HG02981 (cell line): ENCODE data around the gene PEX10.
A peak's percentile ranks its signal among the peaks of the same experiment; 100 is the strongest.

ENCODE experiments used
- ATAC-seq: cut with Tn5 transposase; IDR thresholded peaks from one replicate; pipeline ENCODE4 v1.9.1; 2021; ENCODE audit warnings: mild to moderate bottlenecking, moderate library complexity; ENCODE audit not compliant: unreplicated experiment

Gene PEX10

DNA sequence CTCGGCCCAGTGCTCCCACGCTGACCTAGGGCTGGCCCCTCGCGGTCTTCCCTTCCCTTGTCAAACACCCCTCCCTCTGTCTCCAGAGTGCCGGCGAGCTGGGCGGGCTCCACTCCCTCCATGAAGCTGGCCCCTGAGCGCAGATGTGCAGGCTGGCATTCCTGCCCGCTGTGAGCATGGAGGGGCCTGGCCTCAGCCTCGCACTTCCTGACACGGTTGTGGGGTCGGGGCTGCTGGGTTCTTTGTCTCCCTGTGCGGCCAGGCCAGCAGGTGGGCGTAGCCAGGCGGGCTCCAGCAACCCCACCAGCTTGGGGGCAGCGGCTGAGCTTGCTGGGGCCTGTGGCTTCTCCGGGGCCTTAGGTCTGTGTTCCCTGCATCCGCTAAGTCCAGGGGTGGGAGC, 14.2 kb upstream of the PEX10 start:
- ATAC-seq = no peak

DNA sequence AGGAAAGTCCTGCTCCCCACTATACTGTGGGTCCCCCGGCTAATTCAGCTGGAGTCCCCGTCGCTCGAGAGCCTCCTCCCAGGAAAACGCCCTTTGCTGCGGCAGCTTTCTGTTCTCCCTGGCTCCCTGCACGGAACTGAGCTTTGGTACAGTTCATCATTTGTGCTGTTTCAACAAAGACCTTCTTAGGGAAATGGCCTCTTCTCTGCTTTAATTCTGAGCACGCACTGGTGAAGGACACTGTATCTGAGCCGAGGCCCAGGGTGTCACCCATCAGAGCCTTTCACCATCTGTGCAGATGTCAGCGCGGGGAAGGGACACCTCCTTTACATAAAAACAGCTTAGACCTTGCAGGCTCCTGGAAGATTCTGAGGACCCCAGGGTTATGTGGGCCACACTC, 13.5 kb upstream of the PEX10 start:
- no peak for ATAC-seq

DNA sequence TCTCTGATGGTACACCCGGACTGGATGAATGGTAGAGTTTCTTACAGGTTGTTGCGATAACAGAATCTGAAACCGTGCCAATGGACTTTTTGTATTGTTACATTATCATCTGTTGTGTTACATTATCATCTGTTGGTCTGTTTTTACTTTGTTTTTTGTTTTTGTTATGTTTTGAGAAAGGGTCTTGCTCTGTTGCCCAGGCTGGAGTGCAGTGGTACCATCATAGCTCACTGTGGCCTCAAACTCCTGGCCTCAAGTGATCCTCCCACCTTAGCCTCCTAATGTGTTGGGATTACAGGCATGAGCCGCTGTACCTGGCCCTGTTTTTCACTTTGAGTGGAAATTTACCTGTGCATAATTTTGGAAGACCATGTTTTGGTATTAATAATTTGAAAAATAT, 10.2 kb upstream of the PEX10 start:
- no peak for ATAC-seq

DNA sequence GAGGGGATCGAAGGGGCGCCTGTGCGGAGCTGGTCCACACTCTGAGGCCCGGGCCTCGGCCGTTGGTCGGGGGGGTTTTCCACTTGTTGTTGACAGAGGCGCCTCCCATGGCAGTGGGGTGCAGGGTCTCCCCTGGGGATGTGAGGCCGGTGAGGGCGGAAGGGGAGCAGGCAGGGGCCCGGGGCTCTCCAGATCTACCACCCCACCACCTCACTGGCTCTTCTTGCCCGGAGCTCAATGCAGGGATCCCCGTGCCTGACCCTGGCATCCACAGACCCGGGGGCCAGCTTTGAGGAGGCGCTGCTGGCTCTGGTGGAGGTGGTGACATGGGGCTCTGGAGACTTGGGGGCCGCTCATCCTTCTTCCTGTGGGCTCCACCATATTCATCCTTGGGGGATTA, 7.1 kb upstream of the PEX10 start:
- no peak for ATAC-seq

DNA sequence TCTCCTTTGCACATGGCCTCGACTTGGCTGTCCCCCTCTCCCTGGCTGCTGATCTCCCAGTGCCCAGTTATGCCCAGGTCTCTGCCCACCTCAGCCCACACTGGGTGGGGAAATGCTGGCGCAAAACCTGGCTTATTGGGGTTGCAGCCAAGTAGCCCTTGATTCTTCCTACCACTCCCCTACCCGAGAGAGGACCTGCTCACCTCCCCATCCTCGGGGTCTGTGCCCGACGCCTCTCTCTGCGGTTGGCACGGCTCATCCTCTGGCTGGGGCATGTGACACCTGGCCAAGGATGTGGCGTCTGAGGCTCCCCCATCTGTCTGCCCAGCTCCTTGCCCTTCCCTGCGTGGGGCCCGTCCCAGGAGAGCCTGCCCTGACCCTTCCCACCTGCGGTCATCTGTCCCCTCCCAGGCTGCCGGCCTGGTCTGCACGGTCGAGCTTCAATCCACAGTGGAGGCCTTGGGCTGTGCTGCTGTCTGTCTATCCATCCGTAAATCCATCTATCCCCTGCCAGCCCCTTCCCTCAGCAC, 6.5 kb upstream of the PEX10 start:
- ATAC-seq = no peak

DNA sequence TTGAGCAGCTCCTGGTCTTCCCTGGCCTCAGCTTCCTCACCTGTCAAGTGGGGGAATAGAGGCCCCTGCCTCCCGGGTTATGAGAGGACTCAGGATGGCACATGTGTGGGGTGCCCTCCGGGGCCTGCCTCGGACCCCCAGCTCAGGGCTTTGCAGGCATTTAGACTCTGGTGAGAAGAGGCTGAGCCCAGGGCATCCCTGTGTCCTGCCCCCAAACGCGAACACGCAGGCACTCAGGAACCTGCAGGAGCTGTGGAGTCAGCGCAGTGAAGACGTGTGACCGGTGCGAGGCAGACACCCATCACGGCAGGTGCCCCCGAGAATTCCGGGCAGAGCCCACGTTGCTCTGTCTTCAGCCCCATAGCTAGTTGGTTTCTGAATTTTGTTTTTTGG, 5.5 kb upstream of the PEX10 start:
- ATAC-seq = no peak

DNA sequence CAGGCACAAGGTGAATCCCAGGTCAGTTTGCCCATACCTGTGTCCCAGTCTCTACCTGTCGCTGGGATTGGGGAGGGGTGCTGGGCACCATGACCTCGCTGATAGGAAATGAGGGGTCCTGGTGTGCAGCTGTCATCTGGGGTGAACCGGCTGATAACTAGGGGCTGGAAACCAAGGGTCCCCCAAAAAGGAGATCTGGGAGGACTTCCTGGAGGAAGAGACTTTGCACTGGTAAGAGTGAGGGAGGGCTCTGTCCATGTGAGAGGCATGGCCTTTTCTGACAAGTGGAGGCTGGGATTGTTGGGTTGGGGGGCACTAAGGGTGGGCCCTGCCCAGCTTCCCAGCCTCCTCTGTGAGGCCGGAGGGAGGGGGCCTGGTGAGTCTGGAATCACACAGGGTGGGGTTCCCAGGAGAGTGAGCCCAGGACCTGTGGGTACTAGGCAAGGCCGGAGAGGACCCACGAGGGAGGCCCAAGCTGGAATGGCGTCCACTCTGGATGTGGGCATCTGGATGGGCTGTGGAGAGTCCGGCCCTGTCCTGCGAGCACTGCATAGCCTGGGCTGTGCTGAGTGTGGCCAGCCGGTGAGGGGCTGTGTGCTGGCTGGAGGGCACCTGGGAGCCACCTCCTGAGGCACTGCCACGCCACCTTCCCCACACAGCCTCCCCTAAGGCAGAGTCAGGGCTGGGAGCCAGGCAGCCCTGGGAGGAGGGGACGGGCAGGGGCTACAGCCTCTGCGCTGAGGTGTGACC, 4.9 kb upstream of the PEX10 start:
- no peak for ATAC-seq

DNA sequence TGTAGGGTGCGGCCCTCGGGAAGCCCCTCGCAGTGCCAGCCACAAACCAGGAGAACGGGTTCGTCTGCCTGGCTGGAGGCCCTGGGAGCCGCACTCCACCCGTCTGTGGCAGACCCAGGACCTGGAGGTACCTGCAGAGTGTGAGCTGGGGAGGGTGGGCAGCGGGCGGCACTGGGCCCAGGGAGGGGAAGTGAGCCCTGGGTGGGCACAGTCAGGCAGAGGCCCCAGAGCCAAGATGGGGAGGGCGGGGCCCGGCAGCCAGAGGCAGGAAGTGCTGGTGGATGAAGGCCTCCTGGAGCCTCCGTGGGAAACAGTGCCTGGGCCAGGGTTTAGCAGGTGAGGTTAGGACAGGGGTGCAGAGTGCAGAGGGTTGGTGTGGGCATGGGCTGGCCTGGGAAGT, 4.0 kb upstream of the PEX10 start:
- ATAC-seq = no peak

DNA sequence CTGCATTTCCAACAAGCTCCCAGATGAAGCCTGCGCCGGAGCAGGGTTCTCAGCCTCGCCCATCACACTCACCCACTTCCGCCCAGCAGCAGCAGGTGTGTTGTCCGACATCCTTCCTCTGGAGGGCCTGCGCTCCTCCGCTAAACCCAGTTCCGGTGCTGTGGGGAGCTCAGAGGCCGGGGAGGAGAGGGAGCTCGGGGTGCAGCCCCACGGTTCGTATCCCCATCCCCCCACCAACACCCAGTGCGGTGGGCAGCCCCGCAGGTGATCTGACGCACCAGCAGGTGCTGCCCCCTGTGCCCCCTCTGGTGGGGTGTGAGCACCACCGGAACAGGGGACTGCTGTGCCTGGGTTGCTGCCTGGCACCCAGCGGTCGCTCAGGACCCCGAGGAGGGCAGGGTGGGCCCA, 3.4 kb upstream of the PEX10 start:
- no peak for ATAC-seq

DNA sequence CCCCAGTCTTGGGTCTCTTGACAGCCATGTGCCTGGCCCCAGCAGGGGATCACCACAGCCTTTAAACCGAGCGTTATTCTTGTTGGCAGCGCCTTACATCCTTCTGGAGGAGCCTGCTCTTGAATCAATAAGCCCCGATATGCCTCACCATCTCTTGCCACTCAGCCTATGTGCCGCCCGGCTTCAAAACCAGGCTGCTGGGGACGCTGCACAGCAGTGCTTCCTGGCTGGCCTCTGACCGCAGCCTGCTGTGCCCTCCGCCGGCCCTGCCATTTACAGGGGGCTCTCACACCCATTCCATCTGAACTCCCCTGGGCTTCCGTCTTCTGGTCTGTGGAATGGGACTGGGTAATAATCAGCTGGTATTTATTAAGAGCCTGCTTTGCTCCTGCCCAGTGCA, 3.0 kb upstream of the PEX10 start:
- ATAC-seq = no peak

DNA sequence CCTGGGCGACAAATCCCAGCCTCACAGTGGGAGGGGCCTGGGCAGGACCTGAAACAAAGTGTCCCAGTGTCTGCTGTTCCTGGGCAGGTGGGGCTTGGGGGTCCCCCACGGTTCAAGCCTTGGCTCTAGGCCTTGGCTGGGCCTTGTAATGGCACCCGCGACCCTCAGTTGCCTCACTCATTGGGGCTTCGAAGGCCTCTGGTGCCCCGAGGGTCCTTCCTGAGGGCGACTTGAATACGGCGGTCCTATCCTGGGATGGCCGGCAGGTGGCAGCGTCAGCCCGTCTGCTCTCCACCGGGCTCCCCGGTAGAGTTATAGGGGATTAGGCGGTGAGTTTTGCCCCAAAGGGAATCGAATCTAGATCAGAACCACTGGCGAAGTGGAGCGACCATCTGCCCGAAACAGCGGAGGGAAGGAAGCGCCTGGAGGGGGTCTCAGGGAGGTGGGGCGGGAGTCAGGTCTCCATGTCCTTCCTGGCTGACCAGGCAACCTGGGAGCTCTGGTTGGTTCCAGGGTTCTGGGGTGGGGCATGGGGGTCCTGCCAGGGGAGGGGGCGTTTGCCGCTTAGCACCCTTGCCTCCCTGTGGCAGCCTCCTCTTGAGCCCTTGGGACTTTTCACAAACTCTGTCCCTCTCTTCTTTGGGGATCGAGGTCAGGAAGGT, 2.1 kb upstream of the PEX10 start:
- no peak for ATAC-seq

DNA sequence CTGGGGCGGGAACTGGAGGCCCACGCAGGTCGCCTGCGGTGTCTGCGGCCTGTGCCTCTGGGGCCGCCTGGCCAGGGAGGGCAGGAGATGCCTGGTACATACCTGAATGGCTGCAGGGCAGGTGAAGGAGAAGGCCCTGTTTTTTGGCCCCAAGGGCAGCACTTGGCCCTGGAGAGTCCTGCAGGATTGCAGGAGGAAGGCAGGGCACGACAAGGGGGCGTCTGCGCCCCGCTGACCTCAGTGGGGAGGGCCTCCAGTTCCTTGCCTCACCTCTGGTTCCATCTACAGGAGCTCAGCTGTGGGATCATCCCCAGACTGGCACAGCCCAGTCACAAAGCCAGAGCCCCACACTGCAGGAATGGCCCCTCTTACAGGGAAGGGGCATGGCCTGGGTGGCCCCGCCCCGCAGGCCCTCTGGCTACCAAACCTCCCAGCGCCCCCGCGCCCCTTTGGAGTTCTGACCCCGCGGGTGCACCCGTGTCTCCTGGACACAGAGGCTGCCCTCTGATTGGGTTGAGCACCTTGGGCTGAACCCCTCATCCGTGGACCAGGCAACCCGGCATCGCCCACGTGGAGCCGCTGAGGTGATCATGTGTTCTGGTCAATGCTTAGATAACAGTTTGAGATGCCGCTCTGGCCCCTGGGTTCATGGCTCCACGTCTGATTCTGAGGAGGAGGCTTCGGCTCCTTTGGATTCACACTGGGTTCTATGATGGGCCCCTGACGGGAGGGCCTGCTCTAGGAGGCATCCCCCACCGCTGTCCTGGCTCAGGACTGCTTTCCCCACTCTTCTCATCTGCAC, 1.3 kb upstream of the PEX10 start:
- no peak for ATAC-seq

DNA sequence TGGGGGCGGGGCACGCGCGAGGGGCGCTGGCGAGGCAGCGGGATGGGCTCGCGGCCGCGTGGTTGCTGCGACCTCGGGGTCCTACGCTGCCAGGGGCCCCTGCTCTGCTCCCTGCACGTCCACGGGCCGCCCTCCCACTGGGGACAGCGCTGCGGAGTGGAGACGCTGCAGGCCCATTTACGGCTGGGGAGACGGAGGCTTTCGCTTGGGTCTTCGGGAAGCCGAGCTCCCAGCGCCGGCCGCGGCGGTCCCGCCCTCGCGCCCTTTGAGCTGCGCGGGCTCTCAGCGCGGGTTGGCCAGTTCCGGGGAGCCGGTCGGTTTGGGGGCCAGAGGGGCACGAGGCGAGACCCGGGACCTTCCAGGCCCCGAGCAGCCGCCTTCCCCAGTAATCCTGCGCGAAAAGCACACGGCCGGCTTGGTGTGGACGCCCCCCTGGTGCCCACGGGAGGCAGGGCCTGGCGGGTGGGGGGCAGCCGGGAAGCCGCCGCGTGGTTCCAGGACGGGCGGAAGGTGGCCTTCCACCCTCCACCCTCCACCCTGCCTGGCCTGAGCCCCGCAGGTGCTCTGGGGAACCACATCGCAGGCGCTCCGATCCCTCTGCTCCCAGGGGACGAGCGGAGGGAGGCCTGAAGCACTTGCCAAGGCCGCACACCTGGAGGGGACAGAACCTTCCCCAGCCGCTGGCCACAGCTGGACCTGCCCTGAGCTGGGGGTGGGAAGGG, 570 bp upstream of the PEX10 start:
- ATAC-seq = peak; percentile 12

DNA sequence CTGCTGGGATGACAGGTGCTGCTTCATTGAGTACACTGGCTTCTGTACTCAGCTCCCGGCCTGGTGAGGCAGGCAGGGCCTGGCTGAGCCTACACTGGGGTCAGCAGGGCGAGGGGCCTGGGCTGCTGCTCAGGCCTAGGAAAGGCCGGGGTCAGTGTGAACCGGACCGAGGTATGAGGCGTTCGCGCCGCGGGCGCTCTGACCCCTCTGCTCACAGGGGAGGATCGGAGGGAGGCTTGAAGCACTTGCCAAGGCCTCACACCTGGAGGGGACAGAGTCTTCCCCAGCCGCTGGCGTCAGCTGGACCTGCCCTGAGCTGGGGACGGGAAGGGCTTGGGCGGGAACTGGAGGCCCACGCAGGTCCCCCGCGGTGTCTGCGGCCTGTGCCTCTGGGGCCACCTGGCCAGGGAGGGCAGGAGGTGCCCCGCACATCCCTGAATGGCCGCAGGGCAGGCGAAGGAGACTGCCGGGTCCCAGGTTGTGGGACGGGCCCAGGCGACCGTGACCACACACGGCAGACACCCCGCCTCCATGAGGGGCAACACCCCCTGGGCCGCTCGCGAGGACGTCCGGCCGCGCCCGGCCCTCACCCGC, 466 bp downstream of the PEX10 start:
- peak; percentile 23 for ATAC-seq

DNA sequence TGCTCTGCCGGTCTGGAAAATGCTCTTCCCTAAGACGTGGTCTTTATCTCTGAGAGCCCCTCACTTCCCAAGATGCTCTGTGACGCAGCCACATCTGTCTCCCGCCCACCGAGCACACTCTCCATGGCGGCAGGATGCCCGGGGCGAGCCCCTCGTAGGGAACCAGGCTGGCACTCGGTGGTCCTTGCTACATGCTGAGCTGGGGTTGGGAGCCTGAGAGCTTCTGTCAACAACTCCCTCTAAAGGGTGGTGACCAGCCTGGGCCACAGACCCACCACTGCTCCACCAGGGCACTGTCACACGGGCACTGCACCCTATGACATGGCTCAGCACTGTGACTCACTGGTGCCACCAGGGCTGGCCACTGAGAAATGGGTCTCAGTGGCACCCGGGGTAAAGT, 2.6 kb downstream of the PEX10 start:
- ATAC-seq = no peak

DNA sequence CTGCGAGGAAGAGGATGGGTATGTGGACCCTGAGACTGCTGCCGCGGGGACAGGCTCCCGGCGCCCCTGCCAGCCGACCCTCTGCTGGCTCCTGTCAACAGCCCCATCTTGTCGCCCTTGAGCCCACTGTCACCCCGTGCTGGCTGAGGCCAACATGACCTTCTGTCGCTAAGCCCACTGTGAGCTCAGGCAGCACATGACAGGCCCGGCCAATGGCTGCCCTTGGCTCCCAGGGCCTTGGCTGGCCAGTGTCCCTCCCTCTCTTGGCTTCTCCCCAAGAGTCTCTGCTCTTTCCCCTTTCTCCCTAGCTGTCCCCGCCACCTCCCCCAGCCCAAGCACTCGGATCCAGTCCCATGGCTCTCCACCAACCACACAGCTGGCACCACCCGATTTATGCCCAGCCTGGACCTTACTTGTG, 3.5 kb downstream of the PEX10 start:
- no peak for ATAC-seq

DNA sequence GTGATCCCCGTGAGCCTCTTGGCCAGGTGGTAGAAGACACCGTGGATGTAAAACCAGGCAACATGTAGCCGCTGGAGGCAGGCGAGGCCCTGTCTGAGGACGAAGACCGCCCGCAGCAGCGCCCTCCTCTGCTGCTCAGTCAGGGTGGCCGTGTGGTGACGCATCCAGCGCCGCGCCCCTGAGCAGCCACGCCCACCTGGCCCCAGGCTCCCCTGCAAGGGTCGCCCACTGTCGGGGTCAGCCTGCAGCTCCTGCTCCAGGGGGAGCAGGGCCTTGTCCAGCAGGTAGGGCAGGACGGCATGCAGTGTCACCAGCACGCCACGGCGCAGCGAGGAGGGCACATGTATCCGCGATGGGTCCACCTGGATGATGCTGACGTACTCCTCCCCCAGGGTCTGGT, 3.9 kb downstream of the PEX10 start:
- no peak for ATAC-seq

DNA sequence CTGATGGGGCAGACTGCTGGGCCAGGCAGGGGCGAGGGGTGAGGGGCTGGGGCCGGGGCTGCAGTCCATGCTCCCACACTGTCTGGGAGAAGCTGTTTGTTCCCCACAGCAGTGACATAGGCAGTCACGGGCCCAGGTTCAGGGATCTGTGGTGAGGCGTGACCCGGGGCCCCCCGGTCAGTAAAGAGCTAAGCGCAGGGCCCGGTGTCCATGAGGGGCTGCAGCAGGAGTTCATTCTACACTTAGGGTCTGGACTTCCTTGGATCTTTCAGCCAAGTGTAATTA, 4.4 kb downstream of the PEX10 start:
- no peak for ATAC-seq

DNA sequence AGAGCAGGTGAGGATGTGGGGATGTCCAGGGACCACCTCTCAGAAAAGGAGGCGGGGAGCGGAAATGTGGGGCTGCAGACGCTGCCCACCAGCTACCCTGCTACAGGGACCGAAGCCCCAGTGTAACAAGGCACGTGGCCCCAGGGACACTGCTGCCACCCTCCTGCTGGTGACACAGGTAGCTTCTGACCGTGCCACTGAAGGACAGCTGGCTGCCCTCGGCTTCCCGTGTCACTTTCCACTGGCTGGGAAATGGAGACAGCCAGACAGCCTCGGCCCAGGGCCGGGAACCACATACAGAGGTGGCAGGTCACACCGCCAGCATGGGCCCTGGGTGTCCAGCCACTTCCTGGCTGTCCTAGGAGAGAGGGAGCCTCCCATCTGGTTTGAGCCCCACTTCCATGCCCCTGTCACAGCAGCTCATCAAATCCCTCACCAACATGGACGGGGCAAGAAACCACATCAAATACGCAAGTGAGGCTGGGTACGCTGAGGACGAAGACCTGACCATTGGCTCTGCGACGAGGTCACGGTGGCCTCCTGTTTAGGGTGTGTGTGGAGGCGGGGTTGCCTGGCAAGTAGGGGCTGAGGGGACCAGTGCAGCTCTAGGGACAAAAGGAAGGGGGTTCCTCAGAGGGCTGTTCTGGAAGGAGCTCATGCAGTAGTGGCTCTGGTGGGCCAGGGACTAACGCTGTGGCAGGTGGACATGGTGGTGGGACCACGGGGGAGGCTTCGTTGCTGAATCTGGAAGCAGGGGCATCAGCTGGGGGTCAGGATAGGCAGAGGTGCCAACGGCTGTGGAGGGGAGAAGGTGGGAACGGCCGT, 5.0 kb downstream of the PEX10 start:
- no peak for ATAC-seq

DNA sequence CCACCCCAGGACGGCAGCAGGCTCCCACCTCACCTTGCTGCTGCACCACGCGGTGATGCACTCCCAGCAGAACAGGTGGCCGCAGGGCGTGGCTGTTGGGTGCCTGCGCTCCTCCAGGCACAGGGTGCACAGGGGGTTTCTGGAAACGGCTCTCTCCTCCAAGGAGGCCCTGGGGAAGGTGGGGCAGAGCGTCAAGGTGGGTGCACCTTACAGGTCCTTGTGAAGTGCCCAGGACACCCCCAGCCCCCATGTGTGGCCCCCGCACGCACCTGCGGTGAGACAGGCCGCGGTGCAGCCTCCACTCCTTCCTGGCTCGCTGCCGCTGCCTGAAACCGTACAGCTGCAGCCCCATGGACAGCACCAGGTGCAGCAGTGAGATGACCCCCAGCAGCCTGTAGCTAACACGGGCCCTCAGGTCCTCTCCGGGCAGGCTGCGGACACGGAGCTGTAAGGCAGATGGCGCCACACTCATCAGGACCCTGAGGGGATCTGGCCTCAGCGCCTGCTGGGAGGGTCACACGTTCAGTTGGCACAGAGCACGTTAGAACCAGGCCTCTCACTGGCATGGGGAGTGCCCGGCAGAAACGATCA, 5.8 kb downstream of the PEX10 start:
- ATAC-seq = no peak
